T-helper 2 cell treated with Interferon-gamma antibody and Interleukin-4, amounts not matched to agents 5 μg/mL and 100 μg/mL, for 36 hours (primary cell): ENCODE results near the gene ADAMTS4.

Experiments used
- DNase-seq: peaks from one replicate; pipeline ENCODE4 v3.0.0; 2021; ENCODE audit warnings: low spot score
- H3K27ac Mint-ChIP-seq: one replicate; pipeline ENCODE4 v1.8.0; 2021; ENCODE audit warnings: mild to moderate bottlenecking, mixed read lengths
- H3K27me3 Mint-ChIP-seq: one replicate; pipeline ENCODE4 v1.8.0; 2021; ENCODE audit warnings: low read depth, mixed read lengths
- H3K36me3 Mint-ChIP-seq: one replicate; pipeline ENCODE4 v1.8.0; 2021; ENCODE audit warnings: low read depth, mixed read lengths
- H3K4me1 Mint-ChIP-seq: one replicate; pipeline ENCODE4 v1.8.0; 2021; ENCODE audit warnings: low read depth, mixed read lengths
- H3K4me3 Mint-ChIP-seq: one replicate; pipeline ENCODE4 v1.8.0; 2022; ENCODE audit warnings: mild to moderate bottlenecking, moderate library complexity, mixed read lengths
- H3K9me3 Mint-ChIP-seq: one replicate; pipeline ENCODE4 v1.8.0; 2021; ENCODE audit warnings: mixed read lengths

Gene ADAMTS4

DNA sequence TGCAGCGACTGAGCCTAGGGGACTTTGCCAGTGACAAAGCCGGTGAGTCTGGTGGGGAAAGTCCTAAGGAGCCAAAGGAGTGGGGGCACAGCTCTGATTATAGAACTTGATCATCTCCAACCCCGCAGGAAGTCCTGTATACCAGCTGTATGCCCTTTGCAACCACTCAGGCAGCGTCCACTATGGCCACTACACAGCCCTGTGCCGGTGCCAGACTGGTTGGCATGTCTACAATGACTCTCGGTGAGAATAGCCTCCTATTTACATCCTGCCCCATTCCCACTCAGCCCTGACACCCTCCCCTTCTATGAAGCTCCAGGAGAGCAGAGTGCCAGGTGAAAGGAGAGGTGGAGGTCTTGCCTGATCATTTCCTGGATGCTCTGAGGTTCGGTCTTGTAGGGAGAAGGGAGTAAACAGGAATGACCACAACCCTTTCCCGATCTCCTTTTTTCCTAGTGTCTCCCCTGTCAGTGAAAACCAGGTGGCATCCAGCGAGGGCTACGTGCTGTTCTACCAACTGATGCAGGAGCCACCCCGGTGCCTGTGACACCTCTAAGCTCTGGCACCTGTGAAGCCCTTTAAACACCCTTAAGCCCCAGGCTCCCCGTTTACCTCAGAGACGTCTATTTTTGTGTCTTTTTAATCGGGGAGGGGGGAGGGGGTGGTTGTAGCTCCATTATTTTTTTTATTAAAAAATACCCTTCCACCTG, 33.8 kb downstream of the ADAMTS4 start:
- Mint-ChIP-seq H3K36me3 (peaks cover 37% of the 10 kb centered on the region), H3K27ac (peak overlapping the region; percentile 99), H3K9me3 (no peaks in the 10 kb centered on the region), H3K4me1 (peaks cover 27% of the 10 kb centered on the region), H3K4me3 (peak overlapping the region; percentile 93), H3K27me3 (no peaks in the 10 kb centered on the region)
- no peak for DNase-seq

DNA sequence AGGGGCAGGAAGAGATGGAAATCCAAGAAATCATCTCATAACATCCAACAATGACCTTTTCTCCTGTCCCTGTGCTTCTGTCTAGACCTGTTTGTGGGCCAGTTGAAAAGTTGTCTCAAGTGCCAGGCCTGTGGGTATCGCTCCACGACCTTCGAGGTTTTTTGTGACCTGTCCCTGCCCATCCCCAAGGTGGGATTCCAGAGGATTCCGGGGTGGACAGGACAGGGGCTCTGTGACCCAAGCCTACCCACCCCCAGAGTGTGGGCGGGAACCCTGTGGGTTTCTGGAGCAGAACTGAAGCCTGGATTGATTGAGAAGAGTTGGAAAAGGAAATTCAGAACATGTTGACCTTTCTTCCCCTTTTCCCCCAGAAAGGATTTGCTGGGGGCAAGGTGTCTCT, 35.1 kb downstream of the ADAMTS4 start:
- Mint-ChIP-seq H3K27me3 (no peaks in the 10 kb centered on the region), H3K4me1 (peaks cover 35% of the 10 kb centered on the region), H3K36me3 (peaks cover 40% of the 10 kb centered on the region), H3K4me3 (no peak overlapping the region), H3K9me3 (no peaks in the 10 kb centered on the region), H3K27ac (peak overlapping the region; percentile 99)
- DNase-seq = no peak

- no peak overlapping the region for H3K4me3 Mint-ChIP-seq
- peak overlapping the region; percentile 49 for H3K27ac Mint-ChIP-seq
- H3K27me3 Mint-ChIP-seq = no peaks in the 10 kb centered on the region
- no peaks in the 10 kb centered on the region for H3K9me3 Mint-ChIP-seq
- H3K4me1 Mint-ChIP-seq = peaks cover 36% of the 10 kb centered on the region
- H3K36me3 Mint-ChIP-seq = peaks cover 44% of the 10 kb centered on the region
- DNase-seq = no peak
Measured at GRCh38 chr1:161162806-161163205, 36.0 kb downstream of the ADAMTS4 start.

DNA sequence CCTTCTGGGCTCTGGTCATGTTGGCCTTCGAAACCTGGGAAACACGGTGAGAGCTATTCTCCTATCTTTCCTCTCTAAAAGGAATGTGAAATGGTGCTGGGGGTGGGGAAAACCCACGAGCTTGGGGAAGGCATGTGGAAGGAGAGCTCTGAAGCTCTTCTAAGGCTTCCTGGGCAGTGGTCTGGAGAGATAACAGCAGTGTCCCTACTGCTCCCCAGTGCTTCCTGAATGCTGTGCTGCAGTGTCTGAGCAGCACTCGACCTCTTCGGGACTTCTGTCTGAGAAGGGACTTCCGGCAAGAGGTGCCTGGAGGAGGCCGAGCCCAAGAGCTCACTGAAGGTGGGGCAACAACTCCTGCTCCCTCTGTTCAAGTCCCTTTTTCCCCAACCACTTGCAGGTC, 36.8 kb downstream of the ADAMTS4 start:
- peaks cover 50% of the 10 kb centered on the region for H3K36me3 Mint-ChIP-seq

DNA sequence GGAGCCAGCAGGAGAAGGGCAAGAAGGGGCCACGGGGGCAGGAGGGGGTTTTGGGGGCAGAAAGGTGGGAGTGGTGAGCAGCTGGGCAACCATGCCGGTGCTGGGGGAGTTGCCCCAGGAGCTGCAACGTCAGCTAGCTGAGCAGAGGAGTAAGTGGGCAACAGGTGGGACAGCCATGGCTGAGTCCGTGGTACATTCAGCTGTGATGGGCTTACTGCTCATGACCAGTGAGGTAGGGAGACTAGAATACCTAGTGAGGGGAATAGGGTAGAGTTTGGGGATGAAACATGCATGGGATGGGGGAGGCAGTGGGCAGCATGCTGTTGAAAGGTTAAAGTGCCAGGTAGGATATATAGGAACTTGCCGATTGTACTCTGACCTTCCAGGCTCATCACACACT, 37.2 kb downstream of the ADAMTS4 start:
- H3K36me3 Mint-ChIP-seq = peaks cover 53% of the 10 kb centered on the region
- peak overlapping the region; percentile 39 for H3K27ac Mint-ChIP-seq
- H3K27me3 Mint-ChIP-seq = no peaks in the 10 kb centered on the region
- no peak for DNase-seq
- peak overlapping the region; percentile 22 for H3K4me3 Mint-ChIP-seq
- H3K4me1 Mint-ChIP-seq = peaks cover 32% of the 10 kb centered on the region
- no peaks in the 10 kb centered on the region for H3K9me3 Mint-ChIP-seq

More for the DNA sequence above, 36.8 kb downstream of the ADAMTS4 start:
- no peaks in the 10 kb centered on the region for H3K27me3 Mint-ChIP-seq
- no peak for DNase-seq
- peak overlapping the region; percentile 22 for H3K4me3 Mint-ChIP-seq
- H3K27ac Mint-ChIP-seq = peak overlapping the region; percentile 37
- no peaks in the 10 kb centered on the region for H3K9me3 Mint-ChIP-seq
- H3K4me1 Mint-ChIP-seq = peaks cover 34% of the 10 kb centered on the region

GRCh38 chr1:161160671-161161145, 38.1 kb downstream of the ADAMTS4 start:
- H3K27me3 Mint-ChIP-seq = no peaks in the 10 kb centered on the region
- H3K9me3 Mint-ChIP-seq = no peaks in the 10 kb centered on the region
- DNase-seq = no peak
- H3K4me3 Mint-ChIP-seq = peak overlapping the region; percentile 88
- peaks cover 53% of the 10 kb centered on the region for H3K36me3 Mint-ChIP-seq
- H3K27ac Mint-ChIP-seq = peak overlapping the region; percentile 78
- peaks cover 34% of the 10 kb centered on the region for H3K4me1 Mint-ChIP-seq

DNA sequence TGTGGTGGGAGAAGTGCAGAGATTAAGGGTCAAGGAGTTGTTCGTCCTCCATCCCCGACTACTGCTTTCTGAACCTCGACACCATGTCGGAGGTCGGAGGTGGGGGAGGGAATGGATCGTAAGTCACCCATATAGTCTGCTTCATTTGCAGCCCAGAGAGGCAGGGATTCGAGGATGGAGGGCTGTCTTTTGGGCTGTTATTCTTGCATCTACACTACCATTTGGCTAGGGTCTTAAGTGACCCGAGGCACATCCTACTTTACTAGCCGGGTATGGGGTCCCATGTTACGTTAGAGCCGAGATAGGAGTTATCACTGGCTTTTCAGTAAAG, 39.0 kb downstream of the ADAMTS4 start:
- Mint-ChIP-seq H3K27ac (peak overlapping the region; percentile 78), H3K4me3 (peak overlapping the region; percentile 88), H3K4me1 (peaks cover 34% of the 10 kb centered on the region), H3K36me3 (peaks cover 56% of the 10 kb centered on the region), H3K27me3 (no peaks in the 10 kb centered on the region), H3K9me3 (no peaks in the 10 kb centered on the region)
- no peak for DNase-seq

DNA sequence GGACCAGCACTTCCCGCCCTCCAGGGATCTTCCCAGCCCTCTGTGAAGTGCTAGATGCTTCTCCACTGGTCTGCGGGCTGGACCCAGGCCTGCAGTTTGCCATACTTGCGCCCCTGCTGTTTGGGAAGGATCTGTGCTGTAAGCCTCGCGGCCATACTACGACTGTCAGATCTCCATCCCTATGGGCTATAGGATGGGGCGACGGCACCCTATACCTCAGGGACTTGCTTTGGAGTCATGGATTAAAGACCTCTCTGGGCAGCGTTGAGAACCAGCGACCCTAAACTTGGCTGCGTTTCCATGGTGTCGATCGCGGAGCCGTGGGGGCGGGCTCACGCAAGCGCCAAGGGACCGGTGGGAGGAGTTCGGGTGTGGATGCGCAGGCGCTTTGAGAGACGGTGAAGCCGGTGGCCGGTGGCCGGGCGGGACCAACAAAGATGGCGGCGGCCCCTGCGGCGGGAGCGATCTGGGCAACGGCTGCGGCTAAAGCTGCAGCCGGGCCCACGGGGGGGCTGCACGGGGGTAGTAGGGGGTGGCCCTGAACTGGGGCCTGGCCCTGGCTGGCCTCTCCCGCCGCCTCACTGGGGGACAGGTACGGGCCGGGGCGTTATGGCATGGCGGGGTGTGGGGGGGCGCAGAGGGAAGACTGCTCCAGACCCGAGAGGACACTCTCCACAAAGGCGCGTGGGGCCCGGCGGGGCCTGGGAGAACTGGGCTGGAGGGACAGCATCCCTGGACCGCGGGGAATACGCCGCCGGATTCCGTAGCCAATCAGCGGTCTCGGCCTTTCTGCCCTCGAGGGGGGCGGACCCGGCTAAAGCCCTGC, 39.6 kb downstream of the ADAMTS4 start, which contains the start of gene USP21:
TSS of gene USP21 (plus strand) at position 414 of the 826 bp plus-strand sequence. CDS start 1,141 bp downstream, outside the sequence.
- Mint-ChIP-seq H3K27me3 (no peaks in the 10 kb centered on the region), H3K27ac (peak within 1 kb of the TSS; percentile 91), H3K4me1 (peaks cover 36% of the 10 kb centered on the region), H3K9me3 (no peaks in the 10 kb centered on the region), H3K4me3 (peak within 1 kb of the TSS; percentile 88), H3K36me3 (peaks cover 53% of the 10 kb centered on the region)
- peak; percentile 91 for DNase-seq

GRCh38 chr1:161158316-161159010, 40.4 kb downstream of the ADAMTS4 start:
- peak overlapping the region; percentile 88 for H3K4me3 Mint-ChIP-seq
- peaks cover 47% of the 10 kb centered on the region for H3K36me3 Mint-ChIP-seq
- no peaks in the 10 kb centered on the region for H3K9me3 Mint-ChIP-seq
- peak overlapping the region; percentile 91 for H3K27ac Mint-ChIP-seq
- H3K4me1 Mint-ChIP-seq = peaks cover 37% of the 10 kb centered on the region
- H3K27me3 Mint-ChIP-seq = no peaks in the 10 kb centered on the region
- DNase-seq = no peak

GRCh38 chr1:161157867-161158266, 41.0 kb downstream of the ADAMTS4 start:
- Mint-ChIP-seq H3K4me1 (peaks cover 39% of the 10 kb centered on the region), H3K4me3 (peak overlapping the region; percentile 25), H3K36me3 (peaks cover 42% of the 10 kb centered on the region), H3K27ac (peak overlapping the region; percentile 55), H3K27me3 (no peaks in the 10 kb centered on the region), H3K9me3 (no peaks in the 10 kb centered on the region)
- no peak for DNase-seq

GRCh38 chr1:161153682-161154337, 45.0 kb downstream of the ADAMTS4 start, which contains the start of gene UFC1:
TSS of gene UFC1 (plus strand) at chr1:161153978. CDS start at chr1:161153998, 20 bp downstream.
- Mint-ChIP-seq H3K4me3 (peak within 1 kb of the TSS; percentile 98), H3K27me3 (no peaks in the 10 kb centered on the region), H3K4me1 (peaks cover 21% of the 10 kb centered on the region), H3K27ac (peak within 1 kb of the TSS; percentile 100), H3K9me3 (no peaks in the 10 kb centered on the region), H3K36me3 (peaks cover 25% of the 10 kb centered on the region)
- peak; percentile 79 for DNase-seq

GRCh38 chr1:161153176-161153575, 45.7 kb downstream of the ADAMTS4 start:
- Mint-ChIP-seq H3K27ac (peak overlapping the region; percentile 100), H3K36me3 (peaks cover 20% of the 10 kb centered on the region), H3K4me1 (peaks cover 16% of the 10 kb centered on the region), H3K27me3 (no peaks in the 10 kb centered on the region), H3K9me3 (no peaks in the 10 kb centered on the region), H3K4me3 (peak overlapping the region; percentile 98)
- no peak for DNase-seq

GRCh38 chr1:161145832-161146231, 53.0 kb downstream of the ADAMTS4 start:
- Mint-ChIP-seq H3K9me3 (no peaks in the 10 kb centered on the region), H3K36me3 (no peaks in the 10 kb centered on the region), H3K27me3 (no peaks in the 10 kb centered on the region), H3K4me1 (no peaks in the 10 kb centered on the region), H3K4me3 (no peak overlapping the region), H3K27ac (no peak overlapping the region)
- no peak for DNase-seq
